Adipose tissue (tissue), 3 donors: ENCODE measurements around the gene POLE2. TPM values are rescaled to one million over a fixed set of nuclear protein-coding genes. Genes with fewer than 3 reads are reported as not detected.
"Not testable (repeated sequence)": the region's sequence is repeated elsewhere in the genome, so short reads cannot be mapped to it uniquely, and the experiment has no call there.

Experiments used
- H3K27ac ChIP-seq: one replicate; pipeline ENCODE4 v1.5.1; 2013; ENCODE audit warnings: low read depth, low read length
- WGBS, 3 donors: extraction: QIAGEN DNeasy Blood & Tissue Kit; methylation state at CpG; one replicate each; pipeline ENCODE4 v1.1.7; 2013; 5-methylcytosine and 5-hydroxymethylcytosine counted together
- polyA plus RNA-seq, 3 donors: library from polyadenylated mRNA; stranded (reverse); fragments of 200-250 nt; gene quantifications; one replicate each; pipeline ENCODE4 v1.2.3, GENCODE V29; 2013
- donor health status: healthy with polysubstance abuse.
- donor health status: Bipolar disorder and iron deficiency.
- donor health status: healthy.

Gene POLE2
- polyA plus RNA-seq, 3 donors = 0.90 to 3.3 (median 1.4) TPM

- H3K27ac ChIP-seq = no peak overlapping the region
- 19 to 66% (median 56%) methylated on average over 3 of the region's 3 CpGs for WGBS, 3 donors
Observed at GRCh38 chr14:49622022-49622607, 65.9 kb downstream of the POLE2 start.

GRCh38 chr14:49621114-49621881, 66.7 kb downstream of the POLE2 start:
- peak overlapping the region; percentile 69 for H3K27ac ChIP-seq
- 2 to 4% (median 3%) methylated on average over 60 to 65 of the region's 65 CpGs for WGBS, 3 donors

GRCh38 chr14:49620182-49621113, 67.6 kb downstream of the POLE2 start, which contains the start of the genes MGAT2 and RPL36AL:
Gene MGAT2 (plus strand): TSS chr14:49620799. CDS start chr14:49621269, 470 bp downstream.
Gene RPL36AL (minus strand): TSS chr14:49620626. CDS start chr14:49619104, 1,522 bp downstream.
- H3K27ac ChIP-seq = peak within 1 kb of the TSS; percentile 69
- WGBS, 3 donors = 0 to 1% (median 0%) methylated on average over 82 to 85 of the region's 85 CpGs

GRCh38 chr14:49619730-49620129, 68.3 kb downstream of the POLE2 start:
- H3K27ac ChIP-seq = no peak overlapping the region
- 1% methylated on average over 11 of the region's 11 CpGs for WGBS, 3 donors

GRCh38 chr14:49619273-49619672, 68.7 kb downstream of the POLE2 start:
- H3K27ac ChIP-seq = not testable (repeated sequence)
- 38 to 82% (median 64%) methylated on average over 19 of the region's 19 CpGs for WGBS, 3 donors

GRCh38 chr14:49617852-49618519, 70.0 kb downstream of the POLE2 start:
- 78 to 83% (median 80%) methylated on average over 6 of the region's 6 CpGs for WGBS, 3 donors
- H3K27ac ChIP-seq = no peak overlapping the region

GRCh38 chr14:49615776-49616175, 72.2 kb downstream of the POLE2 start:
- no peak overlapping the region for H3K27ac ChIP-seq
- WGBS, 3 donors = 81 to 89% (median 87%) methylated on average over 6 of the region's 6 CpGs

GRCh38 chr14:49614196-49614595, 73.8 kb downstream of the POLE2 start:
- 92 to 98% (median 94%) methylated on average over 2 of the region's 2 CpGs for WGBS, 3 donors

GRCh38 chr14:49612671-49613070, 75.3 kb downstream of the POLE2 start:
- WGBS, 3 donors = 90 to 93% (median 92%) methylated on average over 8 of the region's 8 CpGs
- no peak overlapping the region for H3K27ac ChIP-seq

More at GRCh38 chr14:49614196-49614595, 73.8 kb downstream of the POLE2 start:
- no peak overlapping the region for H3K27ac ChIP-seq

- 91 to 94% (median 93%) methylated on average over 4 of the region's 4 CpGs for WGBS, 3 donors
- H3K27ac ChIP-seq = no peak overlapping the region
Observed at GRCh38 chr14:49612251-49612650, 75.8 kb downstream of the POLE2 start.

GRCh38 chr14:49607583-49607982, 80.4 kb downstream of the POLE2 start:
- H3K27ac ChIP-seq = no peak overlapping the region
- 86 to 96% (median 96%) methylated on average over 6 of the region's 6 CpGs for WGBS, 3 donors

- H3K27ac ChIP-seq = peak within 1 kb of the TSS; percentile 83
- 0% methylated on average over 76 to 77 of the region's 77 CpGs for WGBS, 3 donors
Observed at GRCh38 chr14:49598485-49599300, 89.3 kb downstream of the POLE2 start, which contains the start of gene LRR1. Gene LRR1 (plus strand): TSS chr14:49598940. CDS start chr14:49599021, 81 bp downstream.

GRCh38 chr14:49598189-49598484, 89.9 kb downstream of the POLE2 start:
- 0 to 1% (median 1%) methylated on average over 15 of the region's 15 CpGs for WGBS, 3 donors
- no peak overlapping the region for H3K27ac ChIP-seq

GRCh38 chr14:49594347-49595091, 93.5 kb downstream of the POLE2 start:
- 18 to 23% (median 22%) methylated on average over 4 of the region's 4 CpGs for WGBS, 3 donors
- no peak overlapping the region for H3K27ac ChIP-seq
